Neural crest cell (in vitro differentiated cells): ENCODE results near the gene ASB18. TPM values are rescaled to one million over a fixed set of nuclear protein-coding genes. Genes with fewer than 3 reads are reported as not detected.

Source experiments
- DNase-seq: peaks from one replicate; pipeline ENCODE4 v3.0.0; 2021; ENCODE audit warnings: low read depth, mixed read lengths, low spot score
- H3K27ac Mint-ChIP-seq: one replicate; pipeline ENCODE4 v1.8.0; 2021; ENCODE audit warnings: mild to moderate bottlenecking, mixed read lengths; ENCODE audit not compliant: unreplicated experiment
- H3K27me3 Mint-ChIP-seq: 2 replicates; pipeline ENCODE4 v1.8.0; 2021; ENCODE audit warnings: low read depth, mild to moderate bottlenecking, mixed read lengths
- H3K36me3 Mint-ChIP-seq: 2 replicates; pipeline ENCODE4 v1.8.0; 2021; ENCODE audit warnings: low read depth, mild to moderate bottlenecking, mixed read lengths
- H3K4me1 Mint-ChIP-seq: 2 replicates; pipeline ENCODE4 v1.8.0; 2021; ENCODE audit warnings: mixed read lengths
- H3K4me3 Mint-ChIP-seq: one replicate; pipeline ENCODE4 v1.8.0; 2021; ENCODE audit warnings: mild to moderate bottlenecking, mixed read lengths
- H3K9me3 Mint-ChIP-seq: 2 replicates; pipeline ENCODE4 v1.8.0; 2021; ENCODE audit warnings: mixed read lengths
- total RNA-seq: library from RNA; stranded (reverse); gene quantifications from 2 replicates; pipeline ENCODE4 v1.2.1, GENCODE V29; 2021
- TF ChIP-seq, protein P1 (sequence below): fragments of 200-600 bp; sonication (generic); conservative IDR thresholded peaks from 2 replicates; pipeline ENCODE4 v1.5.0; 2021; ENCODE audit warnings: antibody characterized with exemption, mild to moderate bottlenecking

ASB18 gene
- total RNA-seq, 1 donor from 2014 or later: not detected

DNA sequence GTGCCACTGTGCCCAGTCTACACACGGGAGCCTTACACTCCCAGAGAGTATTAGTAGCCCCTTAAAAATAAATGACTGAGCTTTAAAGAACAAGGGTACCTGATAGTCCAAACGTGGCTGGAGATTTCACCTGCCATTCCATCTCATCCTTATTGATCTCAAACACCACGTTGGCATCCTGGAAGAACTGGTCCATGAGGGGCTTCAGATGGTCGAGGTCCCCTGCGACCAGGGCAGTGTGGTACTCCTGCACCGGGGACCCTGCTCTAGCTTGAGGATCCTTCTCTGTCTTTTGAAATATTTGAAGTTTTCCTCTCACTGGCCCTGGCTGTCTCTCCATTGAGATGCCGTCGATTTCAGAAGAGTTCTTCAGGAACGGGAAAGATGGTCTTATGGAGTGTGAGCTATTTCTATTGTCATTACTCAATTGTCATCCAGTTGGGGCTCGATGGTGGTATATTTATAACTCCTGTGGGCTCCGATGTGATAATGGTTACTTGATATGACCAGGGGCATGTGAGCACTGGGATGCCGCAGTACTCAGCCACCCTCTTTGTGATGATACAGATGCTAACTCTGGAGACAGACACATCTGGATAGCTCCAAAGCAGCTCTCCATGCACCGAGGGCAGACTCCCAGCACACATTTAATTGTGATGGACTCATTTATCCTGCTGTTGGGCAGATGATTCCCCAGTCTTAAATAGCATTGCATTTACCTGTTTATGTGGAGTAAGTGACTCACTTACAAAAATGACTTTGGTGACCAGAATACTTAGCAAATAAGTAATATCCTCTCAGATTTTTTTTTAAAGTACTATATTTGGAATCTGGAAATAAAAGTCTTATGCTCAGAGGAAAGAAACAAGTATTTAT is 22.8 kb downstream of the ASB18 start:
- no peak overlapping the region for H3K4me3 Mint-ChIP-seq
- H3K27me3 Mint-ChIP-seq: peaks cover 46% of the 10 kb centered on the region
- no peak for DNase-seq
- peaks cover 31% of the 10 kb centered on the region for H3K4me1 Mint-ChIP-seq
- TF ChIP-seq, protein P1, sequence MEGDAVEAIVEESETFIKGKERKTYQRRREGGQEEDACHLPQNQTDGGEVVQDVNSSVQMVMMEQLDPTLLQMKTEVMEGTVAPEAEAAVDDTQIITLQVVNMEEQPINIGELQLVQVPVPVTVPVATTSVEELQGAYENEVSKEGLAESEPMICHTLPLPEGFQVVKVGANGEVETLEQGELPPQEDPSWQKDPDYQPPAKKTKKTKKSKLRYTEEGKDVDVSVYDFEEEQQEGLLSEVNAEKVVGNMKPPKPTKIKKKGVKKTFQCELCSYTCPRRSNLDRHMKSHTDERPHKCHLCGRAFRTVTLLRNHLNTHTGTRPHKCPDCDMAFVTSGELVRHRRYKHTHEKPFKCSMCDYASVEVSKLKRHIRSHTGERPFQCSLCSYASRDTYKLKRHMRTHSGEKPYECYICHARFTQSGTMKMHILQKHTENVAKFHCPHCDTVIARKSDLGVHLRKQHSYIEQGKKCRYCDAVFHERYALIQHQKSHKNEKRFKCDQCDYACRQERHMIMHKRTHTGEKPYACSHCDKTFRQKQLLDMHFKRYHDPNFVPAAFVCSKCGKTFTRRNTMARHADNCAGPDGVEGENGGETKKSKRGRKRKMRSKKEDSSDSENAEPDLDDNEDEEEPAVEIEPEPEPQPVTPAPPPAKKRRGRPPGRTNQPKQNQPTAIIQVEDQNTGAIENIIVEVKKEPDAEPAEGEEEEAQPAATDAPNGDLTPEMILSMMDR: no peak
- no peak overlapping the region for H3K27ac Mint-ChIP-seq
- H3K36me3 Mint-ChIP-seq: no peaks in the 10 kb centered on the region
- no peaks in the 10 kb centered on the region for H3K9me3 Mint-ChIP-seq

DNA sequence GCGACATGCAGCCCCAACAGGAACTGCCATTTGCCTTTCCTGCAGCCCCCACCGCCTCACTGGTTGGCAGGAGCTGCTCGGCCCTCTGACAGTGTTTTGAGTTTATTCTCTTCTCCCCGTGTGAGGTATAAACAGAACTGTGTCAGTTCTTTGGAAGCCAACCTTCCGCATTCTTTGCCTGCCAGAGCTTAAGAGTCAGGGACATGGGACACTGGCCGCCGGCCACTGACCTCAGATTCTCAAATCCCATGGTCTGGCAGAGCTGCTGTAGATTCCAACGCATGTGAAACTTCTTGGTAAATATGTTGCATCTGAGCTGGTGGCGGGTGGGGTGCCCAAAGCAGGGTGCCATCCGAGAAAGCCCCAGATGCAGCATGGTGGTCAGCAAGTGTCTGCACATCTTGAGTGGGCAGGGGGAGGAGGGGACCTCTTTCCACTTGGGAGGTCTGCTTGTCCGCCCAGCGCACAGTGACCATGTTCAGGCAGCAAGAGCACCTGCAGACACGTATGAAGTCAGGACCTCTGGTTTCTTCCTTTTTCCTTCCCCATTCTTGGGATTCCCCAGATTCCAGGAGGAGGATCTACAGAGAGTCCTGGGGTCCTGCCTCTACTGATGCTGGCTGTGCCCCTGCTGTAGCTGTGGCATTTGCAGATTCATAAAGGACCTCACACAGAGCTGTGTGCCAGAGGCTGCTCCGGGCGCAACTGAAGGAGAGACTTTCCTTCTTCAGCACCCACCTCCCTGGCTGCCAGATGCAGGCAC is 23.8 kb downstream of the ASB18 start:
- TF ChIP-seq, protein P1: no peak
- H3K4me1 Mint-ChIP-seq: peaks cover 32% of the 10 kb centered on the region
- no peak for DNase-seq
- H3K27me3 Mint-ChIP-seq: peaks cover 56% of the 10 kb centered on the region
- no peaks in the 10 kb centered on the region for H3K36me3 Mint-ChIP-seq
- H3K27ac Mint-ChIP-seq: no peak overlapping the region
- no peak overlapping the region for H3K4me3 Mint-ChIP-seq
- H3K9me3 Mint-ChIP-seq: no peaks in the 10 kb centered on the region

GRCh38 chr2:236239276-236240065 is 24.7 kb downstream of the ASB18 start:
- H3K4me3 Mint-ChIP-seq: peak overlapping the region; percentile 27
- peaks cover 1% of the 10 kb centered on the region for H3K36me3 Mint-ChIP-seq
- H3K27ac Mint-ChIP-seq: no peak overlapping the region
- H3K27me3 Mint-ChIP-seq: peaks cover 66% of the 10 kb centered on the region
- H3K4me1 Mint-ChIP-seq: peaks cover 26% of the 10 kb centered on the region
- DNase-seq: no peak
- TF ChIP-seq, protein P1: no peak
- peaks cover under 1% of the 10 kb centered on the region for H3K9me3 Mint-ChIP-seq

GRCh38 chr2:236238751-236239150 is 25.5 kb downstream of the ASB18 start:
- peaks cover 4% of the 10 kb centered on the region for H3K9me3 Mint-ChIP-seq
- H3K4me3 Mint-ChIP-seq: peak overlapping the region; percentile 41
- H3K27ac Mint-ChIP-seq: no peak overlapping the region
- peaks cover 20% of the 10 kb centered on the region for H3K4me1 Mint-ChIP-seq
- peaks cover 3% of the 10 kb centered on the region for H3K36me3 Mint-ChIP-seq
- DNase-seq: no peak
- H3K27me3 Mint-ChIP-seq: peaks cover 73% of the 10 kb centered on the region
- TF ChIP-seq, protein P1: no peak

GRCh38 chr2:236237468-236238190 is 26.6 kb downstream of the ASB18 start:
- H3K4me3 Mint-ChIP-seq: peak overlapping the region; percentile 12
- peaks cover 20% of the 10 kb centered on the region for H3K4me1 Mint-ChIP-seq
- peaks cover 3% of the 10 kb centered on the region for H3K36me3 Mint-ChIP-seq
- H3K9me3 Mint-ChIP-seq: peaks cover 4% of the 10 kb centered on the region
- H3K27ac Mint-ChIP-seq: no peak overlapping the region
- H3K27me3 Mint-ChIP-seq: peaks cover 76% of the 10 kb centered on the region
- TF ChIP-seq, protein P1: no peak
- DNase-seq: no peak
